NCI-H82 treated with DMSO at 0.1 percent for 48 hours (cell line): ENCODE results near the gene OXNAD1.

Experiments
- DNase-seq: peaks from one replicate; lab custom pipeline; 2025; ENCODE audit not compliant: unreplicated experiment; lab: John Stamatoyannopoulos, UW

OXNAD1 gene, protein sequence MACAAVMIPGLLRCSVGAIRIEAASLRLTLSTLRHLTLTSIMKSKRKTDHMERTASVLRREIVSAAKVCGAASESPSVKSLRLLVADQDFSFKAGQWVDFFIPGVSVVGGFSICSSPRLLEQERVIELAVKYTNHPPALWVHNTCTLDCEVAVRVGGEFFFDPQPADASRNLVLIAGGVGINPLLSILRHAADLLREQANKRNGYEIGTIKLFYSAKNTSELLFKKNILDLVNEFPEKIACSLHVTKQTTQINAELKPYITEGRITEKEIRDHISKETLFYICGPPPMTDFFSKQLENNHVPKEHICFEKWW

GRCh38 chr3:16264708-16265454 lies at the start of gene OXNAD1, which contains the start of gene DPH3:
Gene OXNAD1, plus strand, starts transcription at chr3:16265212. Its CDS starts 5,741 bp downstream, at chr3:16270953.
Gene DPH3, minus strand, starts transcription at chr3:16264943. Its CDS starts 67 bp downstream, at chr3:16264876.
- DNase-seq = peak; percentile 91

GRCh38 chr3:16216373-16216935 lies 48.6 kb upstream of the OXNAD1 start:
- no peak for DNase-seq

- DNase-seq = no peak
These were observed 45.2 kb upstream of the OXNAD1 start for GRCh38 chr3:16219777-16220176.

DNA sequence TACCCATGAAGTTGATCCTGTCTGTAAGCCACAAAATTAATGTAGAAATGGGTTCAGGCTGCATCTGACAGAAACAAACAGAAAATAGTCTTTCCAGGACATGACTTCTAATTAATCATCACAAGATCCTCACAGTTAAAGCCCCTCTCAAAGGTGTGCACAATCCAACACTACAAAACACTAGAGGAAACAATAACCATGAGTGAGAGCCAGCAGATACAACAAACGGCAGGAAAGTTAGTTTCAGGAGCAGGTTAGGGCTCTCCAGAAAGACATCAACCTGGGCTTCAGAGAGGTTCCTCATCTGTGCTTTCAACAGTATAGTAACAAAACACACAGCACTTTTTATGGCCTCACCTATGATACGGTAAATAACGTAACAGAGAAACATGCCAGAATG lies 43.0 kb upstream of the OXNAD1 start:
- DNase-seq = no peak

GRCh38 chr3:16222547-16222946 lies 42.5 kb upstream of the OXNAD1 start:
- DNase-seq = no peak

- DNase-seq = no peak
These were observed 40.7 kb upstream of the OXNAD1 start for GRCh38 chr3:16224325-16224724.

GRCh38 chr3:16227566-16227965 lies 37.4 kb upstream of the OXNAD1 start:
- no peak for DNase-seq

DNA sequence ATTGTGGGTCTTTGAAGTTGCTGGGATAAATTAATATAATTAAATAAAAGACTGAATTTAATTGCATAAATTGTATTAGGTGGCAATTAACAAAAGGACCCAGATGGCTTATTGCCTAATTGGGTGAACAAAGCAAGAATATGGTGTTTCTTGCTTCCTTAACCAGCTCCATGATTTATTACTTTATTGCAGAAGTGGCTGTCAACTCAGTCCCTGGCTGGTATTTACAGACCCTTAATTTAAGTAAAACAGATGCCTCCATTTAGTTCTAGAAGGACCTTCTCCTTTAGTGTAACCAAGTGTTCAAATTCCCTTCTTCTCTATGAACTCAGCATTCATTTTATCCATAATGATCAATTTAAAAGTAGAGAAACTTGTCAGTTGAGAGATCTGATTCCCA lies 35.3 kb upstream of the OXNAD1 start:
- DNase-seq = no peak

DNA sequence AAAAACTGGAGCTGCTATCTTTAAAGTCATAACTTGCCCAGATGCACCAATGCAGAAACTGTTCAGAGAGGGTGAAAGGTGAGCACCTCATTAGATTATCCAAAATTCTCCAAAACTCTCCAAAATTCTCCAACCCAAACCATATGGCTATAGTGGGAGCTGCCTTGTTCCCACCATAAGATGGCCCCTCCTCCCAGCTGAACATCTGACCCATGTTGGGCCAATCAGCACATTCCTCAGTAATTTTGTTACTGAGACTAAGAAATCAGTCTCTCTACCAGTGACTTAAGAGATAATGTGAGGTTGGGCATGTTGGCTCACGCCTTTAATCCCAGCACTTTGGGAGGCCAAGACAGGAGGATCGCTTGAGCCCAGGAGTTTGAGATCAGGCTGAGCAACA lies 33.0 kb upstream of the OXNAD1 start:
- DNase-seq = no peak

DNA sequence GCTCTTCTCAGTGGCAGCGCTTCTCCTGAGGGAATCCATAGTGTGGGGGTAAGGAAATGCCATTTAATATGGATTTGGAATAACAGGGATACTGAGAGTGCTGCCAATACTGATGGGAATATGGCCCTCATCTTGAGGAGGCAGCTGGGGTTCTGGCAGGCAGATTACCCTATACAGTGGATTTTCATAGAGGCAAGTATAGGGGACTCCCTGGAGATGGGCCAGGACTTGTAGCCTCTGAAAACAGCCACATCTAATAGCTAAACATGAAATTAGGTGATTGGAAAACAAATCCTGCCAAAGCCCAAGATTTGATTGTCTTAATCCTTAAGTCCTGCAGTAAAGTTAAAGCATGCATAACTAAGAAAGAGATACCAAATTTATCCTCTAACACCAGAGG lies 31.2 kb upstream of the OXNAD1 start:
- DNase-seq = peak; percentile 52

DNA sequence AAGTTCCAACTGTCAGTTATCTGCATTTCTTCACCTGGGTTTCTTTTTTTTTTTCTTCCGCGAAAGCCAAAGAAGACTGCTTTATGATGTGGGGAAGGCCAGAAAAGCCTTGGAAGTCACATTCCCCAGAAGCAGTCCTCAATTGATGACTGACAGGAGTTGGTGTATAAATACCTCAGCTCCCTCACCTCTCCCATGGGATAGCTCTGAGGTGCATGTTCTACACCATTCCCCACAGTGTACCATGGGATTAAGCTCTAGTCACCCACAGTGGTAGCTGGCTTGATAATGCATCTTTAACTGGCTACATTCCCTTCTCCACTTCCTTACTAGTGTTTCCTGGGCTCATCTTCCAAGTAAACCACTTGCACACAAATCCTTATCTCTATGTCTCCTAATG lies 30.7 kb upstream of the OXNAD1 start:
- DNase-seq = no peak

DNA sequence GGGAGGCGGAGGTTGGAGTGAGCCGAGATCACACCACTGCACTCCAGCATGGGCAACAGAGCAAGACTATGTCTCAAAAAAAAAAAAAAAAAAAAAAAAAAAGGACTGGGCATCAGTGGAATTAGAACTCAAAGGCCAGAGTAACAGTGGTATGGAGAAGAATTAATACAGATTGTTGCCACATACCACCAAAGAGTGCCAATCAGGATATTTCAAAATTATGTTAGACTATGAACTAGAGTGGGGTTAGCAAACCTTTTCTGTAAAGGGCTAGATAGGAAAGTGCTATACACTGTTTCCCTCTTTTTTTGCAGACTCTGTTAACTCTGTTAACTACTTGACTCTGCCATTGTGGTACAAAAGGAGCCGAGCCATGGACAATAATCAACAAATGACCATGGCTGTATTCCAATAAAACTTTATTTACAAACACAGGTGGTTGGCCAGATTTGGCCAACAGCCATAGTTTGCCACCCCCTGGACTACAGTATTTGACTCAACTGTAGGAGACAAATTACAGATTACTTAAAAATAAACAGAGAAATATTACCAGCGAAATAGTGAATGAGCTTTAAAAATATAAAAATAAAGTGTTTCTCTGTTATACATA lies 28.9 kb upstream of the OXNAD1 start:
- no peak for DNase-seq

DNA sequence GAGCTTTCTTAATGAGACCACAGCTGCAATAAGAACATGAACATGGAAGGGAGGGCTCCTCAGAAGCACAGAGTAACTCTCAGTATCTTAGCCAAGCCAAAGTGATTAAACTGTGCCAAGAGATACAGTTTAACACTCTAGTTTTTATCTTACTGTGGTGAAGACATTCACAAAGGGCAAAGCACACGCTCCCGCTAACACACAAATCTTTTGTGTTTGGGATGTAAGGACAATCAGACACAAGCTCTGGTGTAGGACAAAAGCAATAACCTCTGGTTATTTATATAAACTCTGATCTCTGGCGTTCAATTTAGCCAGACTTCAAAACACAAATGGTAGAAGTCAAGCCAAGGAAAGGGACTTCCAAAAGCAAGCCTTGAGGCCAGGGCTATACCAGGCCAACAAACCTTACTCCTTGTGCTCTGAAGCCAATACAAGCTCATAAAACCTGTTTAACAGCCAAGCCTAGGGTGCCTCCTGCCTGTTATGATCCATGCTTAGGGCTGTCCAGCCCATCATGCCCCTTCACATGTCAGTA lies 28.1 kb upstream of the OXNAD1 start:
- no peak for DNase-seq

- DNase-seq = peak; percentile 69
These were observed 25.8 kb upstream of the OXNAD1 start for GRCh38 chr3:16239086-16239770.

DNA sequence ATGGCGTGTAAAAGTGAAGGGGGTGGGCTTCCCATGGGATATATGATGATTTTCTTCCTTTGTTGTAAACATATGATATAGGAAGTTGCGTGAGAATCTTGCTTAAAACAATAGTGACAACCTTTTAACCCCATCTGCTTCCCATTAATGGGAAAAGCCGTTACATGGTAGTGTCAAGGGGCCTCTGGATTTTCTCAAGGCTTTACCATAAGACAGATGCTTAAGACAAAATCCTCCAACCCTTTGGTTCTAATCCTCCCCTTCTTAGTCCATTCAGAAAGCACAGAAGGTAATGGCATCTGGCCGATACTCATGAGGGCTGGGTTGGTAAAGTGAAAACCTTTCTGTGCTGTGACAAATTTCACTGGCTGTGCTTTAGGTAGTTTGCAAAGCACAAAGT lies 25.2 kb upstream of the OXNAD1 start:
- peak; percentile 89 for DNase-seq

DNA sequence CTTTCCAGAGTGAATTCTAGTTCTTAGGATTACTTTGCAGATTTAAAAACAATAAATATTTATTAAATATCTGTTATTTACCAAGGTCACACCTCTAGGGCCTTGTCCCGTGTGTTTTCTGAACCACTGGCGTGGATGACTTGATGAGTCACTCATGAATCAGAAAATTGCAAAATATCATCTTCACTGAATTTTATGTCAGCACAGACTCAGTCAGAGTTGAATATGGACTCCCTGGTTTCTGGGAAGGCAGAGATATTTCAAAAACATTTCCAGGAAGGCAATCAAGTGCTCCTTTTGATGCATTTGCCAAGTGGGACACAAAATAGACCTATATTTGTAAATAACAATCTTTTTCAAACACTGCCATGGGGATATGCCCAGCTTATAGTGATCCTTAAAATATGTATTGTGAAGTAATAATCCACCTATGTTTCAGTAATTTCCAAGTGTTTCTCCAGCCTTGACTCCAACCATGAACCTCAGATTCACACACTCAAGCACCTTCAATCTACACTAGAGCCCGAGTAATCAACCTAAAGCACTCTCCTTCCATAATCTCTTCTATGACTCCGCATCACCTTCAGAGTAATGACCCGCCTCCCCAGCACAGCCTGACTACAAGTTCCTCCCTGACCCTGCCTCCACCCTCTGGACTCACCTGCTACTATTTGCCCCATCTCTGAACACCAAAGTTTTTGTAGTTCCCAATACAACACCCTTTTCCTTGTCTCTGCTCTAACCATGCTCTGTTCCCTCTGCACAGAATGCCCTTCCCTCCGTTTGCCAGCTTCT lies 24.6 kb upstream of the OXNAD1 start:
- peak; percentile 30 for DNase-seq

DNA sequence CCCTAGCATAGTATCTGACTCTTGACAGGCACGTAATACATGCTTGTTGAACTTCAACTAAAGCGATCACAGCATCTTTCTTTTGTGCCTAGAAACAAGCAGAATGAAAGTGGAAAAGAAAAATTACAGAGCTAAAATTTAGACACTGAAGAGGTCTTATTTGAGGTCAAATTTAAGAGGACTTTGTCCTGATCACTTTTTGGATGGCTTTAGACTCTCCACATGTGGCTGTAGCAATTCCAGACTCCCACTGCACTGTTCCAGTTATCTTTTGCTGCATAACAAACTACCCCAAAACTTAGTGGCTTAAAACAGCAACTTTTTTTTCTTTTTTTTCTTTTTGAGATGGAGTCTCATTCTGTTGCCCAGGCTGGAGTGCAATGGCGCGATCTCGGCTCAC lies 23.8 kb upstream of the OXNAD1 start:
- no peak for DNase-seq

GRCh38 chr3:16242177-16242576 lies 22.8 kb upstream of the OXNAD1 start:
- no peak for DNase-seq

- no peak for DNase-seq
These were observed 21.1 kb upstream of the OXNAD1 start for GRCh38 chr3:16243706-16244490.
